GM12874 (cell line): ENCODE results near the gene NPVF.

Experiments
- TF ChIP-seq, protein P1 (sequence below): IDR thresholded peaks from 2 replicates; pipeline ENCODE4 v1.5.1; 2011; ENCODE audit warnings: low read depth, mild to moderate bottlenecking, control low read depth, low read length, moderate library complexity; ENCODE audit not compliant: insufficient read depth

The NPVF gene

DNA sequence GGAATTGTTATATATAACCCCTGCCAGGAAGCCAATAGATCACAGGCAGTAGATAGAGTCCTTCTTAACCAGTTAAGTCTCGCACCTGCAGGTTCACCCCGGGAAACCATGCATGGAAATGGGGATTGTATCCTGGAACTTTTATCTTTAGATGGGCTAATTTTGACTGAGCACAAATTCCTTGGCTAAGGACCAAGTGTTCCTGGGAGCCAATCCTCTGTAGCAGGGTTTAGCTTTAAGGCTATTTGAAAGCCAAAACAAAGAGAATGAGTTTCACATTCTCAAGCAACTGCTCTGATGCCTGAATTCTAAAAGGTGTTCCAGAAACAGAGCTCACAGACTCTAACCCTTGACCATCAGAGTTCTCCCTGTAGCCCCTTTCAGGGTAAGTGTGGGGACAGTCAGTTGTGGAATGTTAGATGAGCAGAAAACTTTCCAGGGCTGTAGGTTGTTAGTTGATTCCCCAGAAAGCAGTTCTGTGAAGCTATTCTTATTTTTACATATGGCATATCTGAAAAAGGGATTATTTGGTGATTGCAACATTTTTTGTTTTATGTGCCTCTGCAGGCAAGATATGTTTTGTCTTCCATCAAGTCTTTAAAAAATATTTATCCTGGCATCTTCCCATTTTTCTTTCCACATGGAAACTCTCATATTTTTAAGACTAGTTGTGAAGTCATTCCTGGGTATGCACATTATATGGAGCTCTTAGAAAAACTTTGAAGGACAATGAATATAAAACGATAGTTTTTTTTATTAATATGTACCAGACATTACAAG lies 16.2 kb upstream of the NPVF start:
- TF ChIP-seq, protein P1, sequence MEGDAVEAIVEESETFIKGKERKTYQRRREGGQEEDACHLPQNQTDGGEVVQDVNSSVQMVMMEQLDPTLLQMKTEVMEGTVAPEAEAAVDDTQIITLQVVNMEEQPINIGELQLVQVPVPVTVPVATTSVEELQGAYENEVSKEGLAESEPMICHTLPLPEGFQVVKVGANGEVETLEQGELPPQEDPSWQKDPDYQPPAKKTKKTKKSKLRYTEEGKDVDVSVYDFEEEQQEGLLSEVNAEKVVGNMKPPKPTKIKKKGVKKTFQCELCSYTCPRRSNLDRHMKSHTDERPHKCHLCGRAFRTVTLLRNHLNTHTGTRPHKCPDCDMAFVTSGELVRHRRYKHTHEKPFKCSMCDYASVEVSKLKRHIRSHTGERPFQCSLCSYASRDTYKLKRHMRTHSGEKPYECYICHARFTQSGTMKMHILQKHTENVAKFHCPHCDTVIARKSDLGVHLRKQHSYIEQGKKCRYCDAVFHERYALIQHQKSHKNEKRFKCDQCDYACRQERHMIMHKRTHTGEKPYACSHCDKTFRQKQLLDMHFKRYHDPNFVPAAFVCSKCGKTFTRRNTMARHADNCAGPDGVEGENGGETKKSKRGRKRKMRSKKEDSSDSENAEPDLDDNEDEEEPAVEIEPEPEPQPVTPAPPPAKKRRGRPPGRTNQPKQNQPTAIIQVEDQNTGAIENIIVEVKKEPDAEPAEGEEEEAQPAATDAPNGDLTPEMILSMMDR = no peak

DNA sequence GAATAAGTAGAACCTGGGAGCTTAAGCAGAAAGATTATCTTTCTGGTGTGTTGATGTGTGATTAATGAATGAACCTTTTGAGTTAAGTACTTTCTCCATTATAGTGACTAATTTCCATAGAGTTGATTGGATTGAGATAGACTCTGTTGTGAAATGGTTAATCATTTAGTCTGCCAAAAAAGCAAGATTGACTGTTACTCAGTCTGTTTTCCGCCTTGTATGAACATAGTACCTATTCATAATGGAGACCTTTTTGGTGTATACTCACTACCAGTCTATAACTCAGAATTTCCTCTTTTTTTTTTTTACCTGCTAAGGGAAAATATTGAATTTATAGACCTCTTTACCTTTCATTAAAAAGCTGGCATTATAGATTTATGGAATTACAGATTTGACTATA lies 14.4 kb upstream of the NPVF start:
- TF ChIP-seq, protein P1 = no peak

DNA sequence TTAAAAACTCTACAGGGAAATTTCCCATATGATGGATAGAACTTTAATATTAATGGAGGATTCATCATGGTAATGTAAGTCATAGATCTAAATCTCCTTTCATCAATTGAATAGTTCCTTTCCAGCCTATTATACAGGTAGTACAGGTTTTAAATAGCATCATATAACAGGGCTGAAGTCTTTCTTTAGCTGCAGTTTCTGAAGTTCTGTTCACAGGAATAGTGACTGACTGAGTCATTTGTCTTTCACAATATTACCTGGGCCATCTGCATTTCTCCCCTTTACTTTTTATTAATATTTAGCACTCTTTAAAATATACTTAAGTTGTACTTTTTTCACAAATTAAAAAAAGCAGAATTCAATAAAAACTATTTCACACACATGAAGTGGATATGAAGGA lies 12.6 kb upstream of the NPVF start:
- TF ChIP-seq, protein P1 = no peak

DNA sequence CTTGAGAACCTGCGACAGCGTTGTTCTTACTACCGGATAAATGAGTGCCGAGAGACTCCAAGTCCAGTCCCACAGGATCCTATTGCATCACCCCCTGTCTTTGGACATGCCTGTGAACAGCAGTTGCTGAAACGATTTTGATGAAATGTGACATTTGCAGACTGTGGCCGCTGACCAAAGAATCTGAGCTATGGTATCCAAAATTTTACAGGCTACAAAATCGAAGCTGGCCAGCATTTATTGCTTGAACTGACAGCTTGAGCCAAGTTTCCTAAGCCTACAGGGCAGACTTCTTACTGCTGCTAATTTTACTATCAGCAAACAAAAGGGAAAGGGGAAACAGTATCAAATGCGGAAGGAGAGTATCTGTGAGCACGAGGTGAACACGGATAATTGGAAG lies 12.1 kb upstream of the NPVF start:
- TF ChIP-seq, protein P1 = no peak

DNA sequence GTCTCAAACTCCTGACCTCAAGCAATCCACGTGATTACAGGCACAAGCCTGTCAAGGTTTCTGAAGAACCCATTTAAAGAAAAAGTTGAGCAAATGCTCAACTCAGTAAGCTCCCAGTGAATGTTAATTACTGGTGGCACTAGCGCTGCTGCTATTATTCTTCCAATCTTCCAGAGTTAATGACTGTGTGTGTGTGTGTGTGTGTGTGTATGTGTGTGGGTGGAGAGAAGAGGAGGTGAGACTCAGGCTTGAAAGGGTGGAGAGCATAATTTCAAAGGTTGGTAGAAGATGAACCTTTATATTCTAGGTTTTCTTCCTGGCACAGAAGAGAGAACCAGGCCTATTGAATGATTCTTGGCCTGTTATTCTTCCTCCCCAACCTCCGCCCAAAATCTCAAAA lies 11.6 kb upstream of the NPVF start:
- TF ChIP-seq, protein P1 = no peak

DNA sequence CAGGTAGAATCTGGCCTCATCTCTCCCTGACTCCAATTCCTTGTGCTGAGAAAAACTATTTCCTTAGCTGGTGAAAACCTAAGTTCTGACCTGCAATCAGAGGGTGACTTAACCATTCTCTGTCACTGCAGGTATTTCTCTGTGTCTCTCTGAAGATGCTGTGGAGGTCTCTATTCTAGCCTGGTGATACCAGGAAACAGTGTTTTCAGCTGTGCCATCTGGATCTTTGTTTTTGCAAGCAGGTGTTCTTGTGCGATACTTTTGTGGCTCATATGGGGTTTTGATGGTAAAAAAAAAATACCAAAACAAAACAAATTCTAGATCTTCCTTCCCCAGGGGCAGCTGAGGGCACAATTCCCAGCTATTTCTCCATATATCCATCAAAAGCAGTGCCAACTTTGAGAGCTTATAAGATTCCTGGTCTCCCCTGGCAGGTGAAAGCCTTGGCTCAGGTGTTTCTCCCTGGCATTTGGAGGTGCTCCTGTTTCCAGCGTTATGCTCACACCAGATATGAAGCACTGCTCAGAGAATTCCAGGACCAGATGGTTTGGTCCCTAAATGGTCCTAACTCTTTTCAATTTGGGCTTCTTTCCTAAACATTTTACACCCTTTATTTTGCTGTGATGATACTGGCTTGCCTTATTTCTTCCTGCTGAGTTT lies 9.9 kb upstream of the NPVF start:
- TF ChIP-seq, protein P1 = no peak

DNA sequence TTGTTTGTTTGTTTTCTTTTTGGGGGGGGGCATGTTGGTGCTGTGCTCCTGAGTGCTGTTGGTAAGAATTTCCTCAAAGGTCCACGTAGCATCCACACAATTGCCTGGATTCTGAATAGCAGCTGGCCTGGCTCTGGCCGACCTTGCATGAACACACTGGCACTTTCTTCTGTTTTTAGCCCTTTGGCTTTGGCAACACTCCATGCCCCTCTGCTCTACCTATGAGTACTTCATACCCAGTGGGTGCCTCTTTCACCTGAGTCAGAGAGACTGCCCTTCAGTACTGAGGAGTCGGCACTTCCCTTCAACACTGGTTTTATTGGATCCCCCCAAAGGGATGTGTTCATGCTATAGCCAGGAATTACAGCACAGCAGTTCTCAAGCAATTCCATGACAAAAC lies 7.2 kb upstream of the NPVF start:
- TF ChIP-seq, protein P1 = no peak
